ENCODE data around the gene MTMR3.
"Not testable (repeated sequence)": the region's sequence is repeated elsewhere in the genome, so short reads cannot be mapped to it uniquely, and the experiment has no call there.

DNA sequence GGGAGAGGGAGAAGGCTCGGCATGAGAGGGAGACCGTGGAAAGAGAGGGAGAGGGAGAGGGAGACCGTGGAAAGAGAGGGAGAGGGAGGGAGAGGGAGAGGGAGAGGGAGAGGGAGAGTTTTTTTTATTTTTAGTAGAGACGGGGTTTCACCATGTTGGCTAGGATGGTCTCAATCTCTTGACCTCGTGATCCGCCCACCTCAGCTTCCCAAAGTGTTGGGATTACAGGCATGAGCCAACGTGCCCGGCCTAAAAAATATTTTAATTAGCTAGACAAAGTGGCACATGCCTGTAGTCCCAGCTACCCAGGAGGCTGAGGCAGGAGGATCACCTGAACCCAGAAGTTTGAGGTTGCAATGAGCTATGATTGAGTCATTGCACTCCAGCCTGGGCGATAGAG, 23.9 kb upstream of the MTMR3 start:
- TF ChIP-seq, protein P1, sequence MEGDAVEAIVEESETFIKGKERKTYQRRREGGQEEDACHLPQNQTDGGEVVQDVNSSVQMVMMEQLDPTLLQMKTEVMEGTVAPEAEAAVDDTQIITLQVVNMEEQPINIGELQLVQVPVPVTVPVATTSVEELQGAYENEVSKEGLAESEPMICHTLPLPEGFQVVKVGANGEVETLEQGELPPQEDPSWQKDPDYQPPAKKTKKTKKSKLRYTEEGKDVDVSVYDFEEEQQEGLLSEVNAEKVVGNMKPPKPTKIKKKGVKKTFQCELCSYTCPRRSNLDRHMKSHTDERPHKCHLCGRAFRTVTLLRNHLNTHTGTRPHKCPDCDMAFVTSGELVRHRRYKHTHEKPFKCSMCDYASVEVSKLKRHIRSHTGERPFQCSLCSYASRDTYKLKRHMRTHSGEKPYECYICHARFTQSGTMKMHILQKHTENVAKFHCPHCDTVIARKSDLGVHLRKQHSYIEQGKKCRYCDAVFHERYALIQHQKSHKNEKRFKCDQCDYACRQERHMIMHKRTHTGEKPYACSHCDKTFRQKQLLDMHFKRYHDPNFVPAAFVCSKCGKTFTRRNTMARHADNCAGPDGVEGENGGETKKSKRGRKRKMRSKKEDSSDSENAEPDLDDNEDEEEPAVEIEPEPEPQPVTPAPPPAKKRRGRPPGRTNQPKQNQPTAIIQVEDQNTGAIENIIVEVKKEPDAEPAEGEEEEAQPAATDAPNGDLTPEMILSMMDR (IDR thresholded peaks at IDR 0.05) = not testable (repeated sequence)
- not testable (repeated sequence) for TF ChIP-seq POLR2A (IDR thresholded peaks at IDR 0.05)

Data from adrenal gland (tissue), 5 donors.